Mesenchymal stem cell (in vitro differentiated cells and primary cell): ENCODE results near the gene AGAP5.

Experiments
- DNase-seq: peaks from one replicate; pipeline ENCODE4 v3.0.0-alpha.2; 2013
- H2AFZ ChIP-seq: one replicate; pipeline ENCODE4 v1.6.1; 2013; ENCODE audit warnings: low read depth, mild to moderate bottlenecking, control low read depth, inconsistent platforms, low read length, moderate library complexity
- H2AK5ac ChIP-seq: 2 replicates; pipeline ENCODE4 v1.6.1; 2013; ENCODE audit warnings: low read length, moderate library complexity, mild to moderate bottlenecking, inconsistent platforms; ENCODE audit not compliant: severe bottlenecking
- H2BK120ac ChIP-seq: one replicate; pipeline ENCODE4 v1.6.1; 2013; ENCODE audit warnings: low read depth, mild to moderate bottlenecking, inconsistent platforms, low read length, moderate library complexity
- H2BK12ac ChIP-seq, 2 experiments: one replicate each; pipeline ENCODE4 v1.6.1; 2013; ENCODE audit warnings: inconsistent platforms in 2 of 2, low read length in 2 of 2, mild to moderate bottlenecking in 2 of 2, moderate library complexity in 2 of 2, control low read depth in 1 of 2
- H2BK15ac ChIP-seq: one replicate; pipeline ENCODE4 v1.6.1; 2013; ENCODE audit warnings: mild to moderate bottlenecking, low read depth, inconsistent platforms; ENCODE audit not compliant: poor library complexity, severe bottlenecking
- H2BK5ac ChIP-seq: 2 replicates; pipeline ENCODE4 v1.6.1; 2013; ENCODE audit warnings: low read depth, mild to moderate bottlenecking, low read length, control low read depth, inconsistent platforms; ENCODE audit not compliant: poor library complexity, severe bottlenecking
- H3K14ac ChIP-seq, 2 experiments: one replicate each; pipeline ENCODE4 v1.6.1; 2013; ENCODE audit warnings: inconsistent platforms in 2 of 2, low read length in 2 of 2, control low read depth in 1 of 2, mild to moderate bottlenecking in 1 of 2, moderate library complexity in 1 of 2
- H3K18ac ChIP-seq, 2 experiments: one replicate each; pipeline ENCODE4 v1.6.1; 2013; ENCODE audit warnings: inconsistent platforms in 2 of 2, low read length in 2 of 2, control low read depth in 1 of 2, low read depth in 1 of 2, mild to moderate bottlenecking in 1 of 2
- H3K23ac ChIP-seq, 2 experiments: one replicate each; pipeline ENCODE4 v1.6.1; 2013; ENCODE audit warnings: inconsistent platforms in 2 of 2, low read length in 2 of 2, mild to moderate bottlenecking in 2 of 2, moderate library complexity in 2 of 2, control low read depth in 1 of 2
- H3K27ac ChIP-seq: 2 replicates; pipeline ENCODE4 v1.5.1; 2013; ENCODE audit warnings: mild to moderate bottlenecking, moderate library complexity, low read length, control low read depth, inconsistent platforms; ENCODE audit not compliant: poor library complexity, severe bottlenecking
- H3K27me3 ChIP-seq, 2 experiments: 2 replicates each; pipeline versions ENCODE4 v1.6.1 to v1.7.0; 2013; ENCODE audit warnings: low read length in 2 of 2, mild to moderate bottlenecking in 2 of 2, moderate library complexity in 2 of 2, control low read depth in 1 of 2, inconsistent platforms in 1 of 2; ENCODE audit not compliant: control insufficient read depth in 1 of 2, insufficient read depth in 1 of 2
- H3K36me3 ChIP-seq, 2 experiments: 2 replicates each; pipeline versions ENCODE4 v1.6.1 to v1.7.0; 2013; ENCODE audit warnings: low read length in 2 of 2, control low read depth in 1 of 2, inconsistent platforms in 1 of 2, low read depth in 1 of 2, mild to moderate bottlenecking in 1 of 2; ENCODE audit not compliant: insufficient read depth in 2 of 2, control insufficient read depth in 1 of 2
- H3K4ac ChIP-seq, 2 experiments: one replicate each; pipeline ENCODE4 v1.6.1; 2013; ENCODE audit warnings: inconsistent platforms in 2 of 2, low read length in 2 of 2, mild to moderate bottlenecking in 2 of 2, moderate library complexity in 2 of 2, control low read depth in 1 of 2, low read depth in 1 of 2
- H3K4me1 ChIP-seq: 2 replicates; pipeline ENCODE4 v1.6.1; 2013; ENCODE audit warnings: low read depth, low read length, control low read depth; ENCODE audit not compliant: control insufficient read depth, insufficient read depth
- H3K4me2 ChIP-seq: 2 replicates; pipeline ENCODE4 v1.6.1; 2013; ENCODE audit warnings: low read length, mild to moderate bottlenecking, inconsistent platforms; ENCODE audit not compliant: poor library complexity, severe bottlenecking
- H3K4me3 ChIP-seq, 2 experiments: 2 replicates each; pipeline versions ENCODE4 v1.5.1 to v1.7.0; 2013; ENCODE audit warnings: low read length in 2 of 2, mild to moderate bottlenecking in 2 of 2, control low read depth in 1 of 2, low read depth in 1 of 2; ENCODE audit not compliant: insufficient read depth in 1 of 2
- H3K79me1 ChIP-seq: replicated peaks from 2 replicates; pipeline ENCODE4 v1.6.1; 2013; ENCODE audit warnings: mild to moderate bottlenecking, control low read depth, low read length, inconsistent platforms; ENCODE audit not compliant: poor library complexity, severe bottlenecking
- H3K9ac ChIP-seq: 2 replicates; pipeline ENCODE4 v1.7.0; 2013; ENCODE audit warnings: mild to moderate bottlenecking, low read length, moderate library complexity
- H3K9me3 ChIP-seq: 2 replicates; pipeline ENCODE4 v1.7.0; 2013; ENCODE audit warnings: mild to moderate bottlenecking, low read length; ENCODE audit not compliant: control insufficient read depth
- H4K8ac ChIP-seq: one replicate; pipeline ENCODE4 v1.6.1; 2013; ENCODE audit warnings: inconsistent platforms, mild to moderate bottlenecking, low read length, moderate library complexity
- H4K91ac ChIP-seq: one replicate; pipeline ENCODE4 v1.6.1; 2013; ENCODE audit warnings: mild to moderate bottlenecking, low read length, inconsistent platforms
- WGBS: methylation state at CpG from one replicate; pipeline ENCODE4 v1.1.7; 2013; ENCODE audit warnings: mixed read lengths; 5-methylcytosine and 5-hydroxymethylcytosine counted together

The AGAP5 gene

DNA sequence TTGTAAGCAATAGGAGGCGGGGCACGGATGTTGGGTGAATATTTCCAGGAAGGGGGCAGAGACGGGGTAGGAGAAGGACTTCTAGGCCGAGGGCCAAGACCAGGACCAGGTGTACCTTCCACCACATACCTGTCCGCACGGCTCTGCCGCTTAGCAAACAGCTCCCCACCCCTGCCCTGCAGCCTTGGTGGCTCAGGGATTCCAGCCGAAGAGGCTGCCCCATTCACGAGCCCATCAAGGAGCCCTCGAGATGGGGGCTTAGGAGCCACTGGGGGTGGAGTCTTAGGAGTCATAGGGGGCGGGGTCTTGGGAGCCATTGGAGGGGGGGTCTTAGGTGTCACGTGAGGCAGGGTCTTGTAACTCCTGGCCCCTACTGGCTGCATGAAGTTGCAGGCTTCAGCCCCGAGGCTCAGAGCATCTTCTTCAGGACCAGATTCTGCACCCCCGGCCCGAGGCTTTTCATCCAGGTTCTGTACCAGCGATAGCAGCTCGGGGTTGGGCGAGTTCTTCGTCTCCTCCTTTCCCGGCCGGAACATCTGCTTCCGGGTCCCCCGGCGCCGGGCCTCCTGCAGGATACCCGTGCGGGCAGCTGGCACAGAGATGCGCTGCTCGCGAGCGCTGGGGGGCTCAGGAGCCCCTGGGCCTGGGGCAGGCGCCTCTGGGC, 50.6 kb downstream of the AGAP5 start:
- H3K4me1 ChIP-seq = peaks cover 11% of the 10 kb centered on the region
- no peaks in the 10 kb centered on the region for H3K27me3 ChIP-seq
- peak overlapping the region; percentile 60 for H3K4me2 ChIP-seq
- no peak overlapping the region for H2BK5ac ChIP-seq
- WGBS = 21% methylated on average over 30 of the region's 32 CpGs
- peak overlapping the region in 1 of 2 experiments; percentile 5 for H2BK12ac ChIP-seq
- peak overlapping the region; percentile 61 for H2BK15ac ChIP-seq
- peak overlapping the region; percentile 69 for H2AFZ ChIP-seq
- H3K14ac ChIP-seq = no peak overlapping the region
- no peaks in the 10 kb centered on the region for H3K9me3 ChIP-seq
- H4K91ac ChIP-seq = peak overlapping the region; percentile 41
- H3K36me3 ChIP-seq = no peaks in the 10 kb centered on the region
- H3K27ac ChIP-seq = no peak overlapping the region
- peak overlapping the region; percentile 68 to 73 for H3K4ac ChIP-seq
- H2AK5ac ChIP-seq = peak overlapping the region; percentile 25
- peak overlapping the region; percentile 89 for H3K9ac ChIP-seq
- H2BK120ac ChIP-seq = peak overlapping the region; percentile 22
- H4K8ac ChIP-seq = peak overlapping the region; percentile 98
- DNase-seq = no peak
- H3K23ac ChIP-seq = no peak overlapping the region
- no peaks in the 10 kb centered on the region for H3K79me1 ChIP-seq
- peak overlapping the region; percentile 57 to 73 for H3K4me3 ChIP-seq
- peak overlapping the region; percentile 76 to 88 for H3K18ac ChIP-seq

- Histone ChIP-seq H2BK12ac (peak overlapping the region; percentile 17 to 61), H3K4me2 (no peak overlapping the region), H4K8ac (peak overlapping the region; percentile 98), H3K36me3 (no peaks in the 10 kb centered on the region), H3K79me1 (no peaks in the 10 kb centered on the region), H2BK120ac (no peak overlapping the region), H3K18ac (peak overlapping the region in 1 of 2 experiments; percentile 25), H3K14ac (no peak overlapping the region), H2BK15ac (no peak overlapping the region), H2AK5ac (no peak overlapping the region), H4K91ac (peak overlapping the region; percentile 25), H3K9me3 (no peaks in the 10 kb centered on the region), H3K9ac (no peak overlapping the region), H3K27ac (no peak overlapping the region), H3K27me3 (peaks cover 0 to under 1% of the 10 kb centered on the region in 2 experiments), H3K4ac (peak overlapping the region in 1 of 2 experiments; percentile 68), H3K23ac (no peak overlapping the region), H3K4me3 (no peak overlapping the region), H3K4me1 (peaks cover 11% of the 10 kb centered on the region), H2AFZ (peak overlapping the region; percentile 33), H2BK5ac (no peak overlapping the region)
- 94% methylated on average over 9 of the region's 9 CpGs for WGBS
- DNase-seq = no peak
Measured at GRCh38 chr10:73646598-73647041, 51.3 kb downstream of the AGAP5 start.

- Histone ChIP-seq H3K4ac (no peak overlapping the region), H3K27me3 (peaks cover 0 to 14% of the 10 kb centered on the region in 2 experiments), H3K4me3 (no peak overlapping the region), H3K4me1 (peaks cover 11% of the 10 kb centered on the region), H3K27ac (no peak overlapping the region), H2BK15ac (no peak overlapping the region), H2BK120ac (no peak overlapping the region), H3K4me2 (no peak overlapping the region), H3K14ac (no peak overlapping the region), H3K9ac (no peak overlapping the region), H3K23ac (no peak overlapping the region), H3K9me3 (no peaks in the 10 kb centered on the region), H2BK12ac (no peak overlapping the region), H4K91ac (no peak overlapping the region), H3K36me3 (no peaks in the 10 kb centered on the region), H2AFZ (no peak overlapping the region), H3K18ac (no peak overlapping the region), H4K8ac (no peak overlapping the region), H2BK5ac (no peak overlapping the region), H3K79me1 (no peaks in the 10 kb centered on the region), H2AK5ac (no peak overlapping the region)
- 88% methylated on average over 2 of the region's 3 CpGs for WGBS
- no peak for DNase-seq
Measured at GRCh38 chr10:73645251-73645650, 52.7 kb downstream of the AGAP5 start.

DNA sequence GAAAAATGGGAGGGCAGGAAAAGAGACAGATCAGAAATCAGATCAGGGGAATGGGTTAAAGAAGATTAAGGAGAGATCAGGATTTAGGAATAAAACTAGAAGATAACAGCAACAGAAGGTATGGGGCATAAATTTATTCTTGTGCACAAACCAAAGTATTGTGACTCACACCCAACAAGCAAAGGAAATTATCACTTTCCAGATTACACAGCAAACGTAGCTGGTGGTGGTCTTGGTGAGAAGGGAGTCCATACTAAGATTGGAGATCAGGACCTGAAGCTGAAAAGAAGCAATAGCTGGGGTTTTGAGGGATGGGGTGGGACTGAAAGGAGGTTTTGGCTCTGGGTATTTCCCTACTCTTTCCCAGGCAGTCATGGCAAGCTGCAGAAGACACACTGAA, 53.1 kb downstream of the AGAP5 start:
- Histone ChIP-seq H4K91ac (no peak overlapping the region), H3K18ac (no peak overlapping the region), H3K79me1 (no peaks in the 10 kb centered on the region), H2BK120ac (no peak overlapping the region), H3K23ac (no peak overlapping the region), H3K4me2 (no peak overlapping the region), H3K4me3 (no peak overlapping the region), H3K4ac (no peak overlapping the region), H3K9me3 (no peaks in the 10 kb centered on the region), H3K27ac (no peak overlapping the region), H2AFZ (no peak overlapping the region), H3K9ac (no peak overlapping the region), H2BK12ac (no peak overlapping the region), H2BK15ac (no peak overlapping the region), H4K8ac (no peak overlapping the region), H2BK5ac (no peak overlapping the region), H3K14ac (no peak overlapping the region), H3K4me1 (peaks cover 11% of the 10 kb centered on the region), H3K27me3 (peaks cover 0 to 19% of the 10 kb centered on the region in 2 experiments), H3K36me3 (no peaks in the 10 kb centered on the region), H2AK5ac (no peak overlapping the region)
- WGBS = 70% methylated on average over 1 of the region's 1 CpG
- no peak for DNase-seq
